ENCODE results near the gene GABBR2. TPM values are rescaled to one million over a fixed set of nuclear protein-coding genes. Genes with fewer than 3 reads are reported as not detected.

GABBR2 gene
- total RNA-seq, 1 donor from 2014 or later: 116 TPM

DNA sequence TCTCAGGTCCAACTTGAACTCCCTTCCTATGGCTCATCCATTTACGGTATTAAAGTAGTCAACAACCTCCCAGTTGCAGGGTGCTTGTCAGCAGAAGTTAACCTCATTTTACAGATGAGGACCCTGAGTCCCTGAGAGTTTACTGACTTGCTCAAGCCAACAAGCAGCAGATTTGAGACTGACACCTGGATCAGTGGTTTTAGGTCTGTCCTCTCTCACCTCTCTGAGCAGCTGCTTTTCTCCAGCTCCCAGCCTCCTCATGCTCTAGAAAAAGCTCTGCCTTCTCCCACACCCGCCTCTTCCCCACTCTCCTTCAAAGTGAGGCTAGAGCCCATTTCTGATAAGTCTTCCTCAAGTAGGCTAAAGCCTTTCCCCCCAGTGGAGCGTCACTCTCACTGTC, 56.4 kb downstream of the GABBR2 start:
- H3K27ac Mint-ChIP-seq (ENCODE audit: unreplicated experiment): no peak overlapping the region
- TF ChIP-seq, protein P1, sequence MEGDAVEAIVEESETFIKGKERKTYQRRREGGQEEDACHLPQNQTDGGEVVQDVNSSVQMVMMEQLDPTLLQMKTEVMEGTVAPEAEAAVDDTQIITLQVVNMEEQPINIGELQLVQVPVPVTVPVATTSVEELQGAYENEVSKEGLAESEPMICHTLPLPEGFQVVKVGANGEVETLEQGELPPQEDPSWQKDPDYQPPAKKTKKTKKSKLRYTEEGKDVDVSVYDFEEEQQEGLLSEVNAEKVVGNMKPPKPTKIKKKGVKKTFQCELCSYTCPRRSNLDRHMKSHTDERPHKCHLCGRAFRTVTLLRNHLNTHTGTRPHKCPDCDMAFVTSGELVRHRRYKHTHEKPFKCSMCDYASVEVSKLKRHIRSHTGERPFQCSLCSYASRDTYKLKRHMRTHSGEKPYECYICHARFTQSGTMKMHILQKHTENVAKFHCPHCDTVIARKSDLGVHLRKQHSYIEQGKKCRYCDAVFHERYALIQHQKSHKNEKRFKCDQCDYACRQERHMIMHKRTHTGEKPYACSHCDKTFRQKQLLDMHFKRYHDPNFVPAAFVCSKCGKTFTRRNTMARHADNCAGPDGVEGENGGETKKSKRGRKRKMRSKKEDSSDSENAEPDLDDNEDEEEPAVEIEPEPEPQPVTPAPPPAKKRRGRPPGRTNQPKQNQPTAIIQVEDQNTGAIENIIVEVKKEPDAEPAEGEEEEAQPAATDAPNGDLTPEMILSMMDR (IDR thresholded peaks at IDR 0.05; ENCODE audit: partially characterized antibody, unreplicated experiment): no peak
- DNase-seq: no peak
- H3K4me3 Mint-ChIP-seq (ENCODE audit: unreplicated experiment): no peak overlapping the region
- peaks cover 5% of the 10 kb centered on the region for H3K36me3 Mint-ChIP-seq (ENCODE audit: unreplicated experiment)
- H3K4me1 Mint-ChIP-seq (ENCODE audit: low read depth, unreplicated experiment): peaks cover 17% of the 10 kb centered on the region
- H3K27me3 Mint-ChIP-seq (ENCODE audit: unreplicated experiment): no peaks in the 10 kb centered on the region
- no peaks in the 10 kb centered on the region for H3K9me3 Mint-ChIP-seq (ENCODE audit: unreplicated experiment)

- Mint-ChIP-seq H3K36me3 (ENCODE audit: unreplicated experiment) (peaks cover 4% of the 10 kb centered on the region), H3K4me1 (ENCODE audit: low read depth, unreplicated experiment) (peaks cover 11% of the 10 kb centered on the region), H3K27ac (ENCODE audit: unreplicated experiment) (no peak overlapping the region), H3K27me3 (ENCODE audit: unreplicated experiment) (peaks cover 4% of the 10 kb centered on the region), H3K9me3 (ENCODE audit: unreplicated experiment) (peaks cover under 1% of the 10 kb centered on the region), H3K4me3 (ENCODE audit: unreplicated experiment) (no peak overlapping the region)
- no peak for DNase-seq
- TF ChIP-seq, protein P1 (IDR thresholded peaks at IDR 0.05; ENCODE audit: partially characterized antibody, unreplicated experiment): no peak
Measured at GRCh38 chr9:98647236-98647635, 61.5 kb downstream of the GABBR2 start.

DNA sequence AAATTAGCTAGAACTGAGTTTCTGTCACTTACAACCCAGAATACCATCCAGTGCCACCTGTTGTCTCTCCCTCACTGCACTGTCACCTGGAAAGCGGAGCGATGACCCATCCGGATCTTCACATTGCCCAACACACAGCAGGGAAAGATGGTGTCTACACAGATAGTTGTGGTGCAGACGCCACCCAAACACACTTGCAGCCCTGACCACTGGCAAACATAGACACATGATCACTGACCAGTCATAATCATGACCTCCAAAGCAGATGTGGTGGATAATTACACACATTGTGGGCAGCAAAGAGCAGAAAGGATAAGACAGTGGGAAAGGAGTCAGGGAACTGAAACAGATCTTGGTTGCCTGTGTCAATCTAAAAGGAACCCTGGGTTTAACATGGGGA, 64.7 kb downstream of the GABBR2 start:
- H3K4me3 Mint-ChIP-seq (ENCODE audit: unreplicated experiment): no peak overlapping the region
- no peak for DNase-seq
- H3K36me3 Mint-ChIP-seq (ENCODE audit: unreplicated experiment): peaks cover 8% of the 10 kb centered on the region
- H3K27me3 Mint-ChIP-seq (ENCODE audit: unreplicated experiment): peaks cover 11% of the 10 kb centered on the region
- H3K27ac Mint-ChIP-seq (ENCODE audit: unreplicated experiment): no peak overlapping the region
- peaks cover 17% of the 10 kb centered on the region for H3K4me1 Mint-ChIP-seq (ENCODE audit: low read depth, unreplicated experiment)
- peaks cover 13% of the 10 kb centered on the region for H3K9me3 Mint-ChIP-seq (ENCODE audit: unreplicated experiment)
- TF ChIP-seq, protein P1 (IDR thresholded peaks at IDR 0.05; ENCODE audit: partially characterized antibody, unreplicated experiment): no peak

GRCh38 chr9:98642661-98643312, 65.9 kb downstream of the GABBR2 start:
- peaks cover 17% of the 10 kb centered on the region for H3K4me1 Mint-ChIP-seq (ENCODE audit: low read depth, unreplicated experiment)
- TF ChIP-seq, protein P1 (IDR thresholded peaks at IDR 0.05; ENCODE audit: partially characterized antibody, unreplicated experiment): no peak
- no peak overlapping the region for H3K27ac Mint-ChIP-seq (ENCODE audit: unreplicated experiment)
- no peak overlapping the region for H3K4me3 Mint-ChIP-seq (ENCODE audit: unreplicated experiment)
- no peak for DNase-seq
- peaks cover 15% of the 10 kb centered on the region for H3K36me3 Mint-ChIP-seq (ENCODE audit: unreplicated experiment)
- H3K27me3 Mint-ChIP-seq (ENCODE audit: unreplicated experiment): peaks cover 11% of the 10 kb centered on the region
- peaks cover 15% of the 10 kb centered on the region for H3K9me3 Mint-ChIP-seq (ENCODE audit: unreplicated experiment)

GRCh38 chr9:98641695-98642094, 67.0 kb downstream of the GABBR2 start:
- TF ChIP-seq, protein P1 (IDR thresholded peaks at IDR 0.05; ENCODE audit: partially characterized antibody, unreplicated experiment): no peak
- peaks cover 17% of the 10 kb centered on the region for H3K36me3 Mint-ChIP-seq (ENCODE audit: unreplicated experiment)
- H3K4me3 Mint-ChIP-seq (ENCODE audit: unreplicated experiment): no peak overlapping the region
- DNase-seq: no peak
- H3K27me3 Mint-ChIP-seq (ENCODE audit: unreplicated experiment): peaks cover 11% of the 10 kb centered on the region
- peaks cover 15% of the 10 kb centered on the region for H3K9me3 Mint-ChIP-seq (ENCODE audit: unreplicated experiment)
- H3K27ac Mint-ChIP-seq (ENCODE audit: unreplicated experiment): no peak overlapping the region
- H3K4me1 Mint-ChIP-seq (ENCODE audit: low read depth, unreplicated experiment): peaks cover 13% of the 10 kb centered on the region
